Neural progenitor cell (in vitro differentiated cells): ENCODE data around the gene PARD3B. TPM values are rescaled to one million over a fixed set of nuclear protein-coding genes. Genes with fewer than 3 reads are reported as not detected.

Experiments used
- DNase-seq: peaks from one replicate; pipeline ENCODE4 v3.0.0-alpha.2; 2016; ENCODE audit warnings: low spot score
- H2AFZ ChIP-seq: fragments of 200-600 bp; sonication (generic); replicated peaks from 2 replicates; pipeline ENCODE4 v1.6.1; 2016; ENCODE audit warnings: antibody characterized with exemption
- H3F3A ChIP-seq: fragments of 200-600 bp; sonication (generic); 2 replicates; pipeline ENCODE4 v1.6.1; 2016; ENCODE audit warnings: antibody characterized with exemption, low read depth
- H3K27ac ChIP-seq: fragments of 200-600 bp; sonication (generic); 2 replicates; pipeline ENCODE4 v1.5.1; 2016; ENCODE audit warnings: mild to moderate bottlenecking
- H3K27me3 ChIP-seq: fragments of 200-600 bp; sonication (generic); 2 replicates; pipeline ENCODE4 v1.6.1; 2016; ENCODE audit warnings: mild to moderate bottlenecking, moderate library complexity
- H3K36me3 ChIP-seq: fragments of 200-600 bp; sonication (generic); 2 replicates; pipeline ENCODE4 v1.5.1; 2016
- H3K4me1 ChIP-seq: fragments of 200-600 bp; sonication (generic); 2 replicates; pipeline ENCODE4 v1.6.1; 2016; ENCODE audit warnings: mixed run types
- H3K4me2 ChIP-seq: fragments of 200-600 bp; sonication (generic); 2 replicates; pipeline ENCODE4 v1.6.1; 2016
- H3K4me3 ChIP-seq: fragments of 200-600 bp; sonication (generic); 2 replicates; pipeline ENCODE4 v1.5.1; 2016
- H3K79me2 ChIP-seq: fragments of 200-600 bp; sonication (generic); 2 replicates; pipeline ENCODE4 v1.6.1; 2016; ENCODE audit warnings: low read depth
- H3K9ac ChIP-seq: fragments of 200-600 bp; sonication (generic); 2 replicates; pipeline ENCODE4 v1.6.1; 2016
- H3K9me3 ChIP-seq: fragments of 200-600 bp; sonication (generic); 2 replicates; pipeline ENCODE4 v1.5.1; 2016; ENCODE audit warnings: low read depth
- H4K20me1 ChIP-seq: fragments of 200-600 bp; sonication (generic); 2 replicates; pipeline ENCODE4 v1.6.1; 2016; ENCODE audit warnings: low read depth
- H3K27ac Mint-ChIP-seq: 3 replicates; pipeline ENCODE4 v1.8.0; 2021; ENCODE audit warnings: mixed read lengths
- H3K27me3 Mint-ChIP-seq: 2 replicates; pipeline ENCODE4 v1.8.0; 2022; ENCODE audit warnings: low read depth, mild to moderate bottlenecking, inconsistent platforms, moderate library complexity, mixed read lengths; ENCODE audit not compliant: insufficient read depth
- H3K36me3 Mint-ChIP-seq: 3 replicates; pipeline ENCODE4 v1.8.0; 2021; ENCODE audit warnings: mixed read lengths
- H3K4me1 Mint-ChIP-seq: 3 replicates; pipeline ENCODE4 v1.8.0; 2021; ENCODE audit warnings: mixed read lengths
- H3K4me3 Mint-ChIP-seq: 3 replicates; pipeline ENCODE4 v1.8.0; 2021; ENCODE audit warnings: mild to moderate bottlenecking, moderate library complexity, mixed read lengths
- H3K9me3 Mint-ChIP-seq: 3 replicates; pipeline ENCODE4 v1.8.0; 2020; ENCODE audit warnings: mixed read lengths
- CTCF ChIP-seq: fragments of 200-600 bp; sonication (generic); IDR thresholded peaks from 2 replicates; pipeline ENCODE4 v1.5.1; 2017; ENCODE audit warnings: antibody characterized with exemption, mild to moderate bottlenecking
- EZH2 ChIP-seq: fragments of 200-600 bp; sonication (generic); IDR thresholded peaks from 2 replicates; pipeline ENCODE4 v1.6.1; 2017; ENCODE audit warnings: antibody characterized with exemption, mild to moderate bottlenecking, moderate library complexity
- EZH2phosphoT487 ChIP-seq: fragments of 200-600 bp; sonication (generic); IDR thresholded peaks from 2 replicates; pipeline ENCODE4 v1.6.1; 2017; ENCODE audit warnings: antibody characterized with exemption
- total RNA-seq: library from RNA; depleted of rRNA; stranded (reverse); fragments of >200 nt; gene quantifications from 2 replicates; pipeline ENCODE4 v1.2.3, GENCODE V29; 2015; ENCODE audit warnings: low replicate concordance

Gene PARD3B
- total RNA-seq, 1 donor from 2014 or later, result 8.4 TPM

- Histone ChIP-seq H4K20me1 (no peaks in the 10 kb centered on the region), H3K36me3 (no peaks in the 10 kb centered on the region), H3K4me1 (peaks cover 5% of the 10 kb centered on the region), H3K4me2 (no peak overlapping the region), H3K27me3 (no peaks in the 10 kb centered on the region), H3K9me3 (no peaks in the 10 kb centered on the region), H3K79me2 (no peaks in the 10 kb centered on the region), H3K9ac (no peak overlapping the region), H3F3A (no peaks in the 10 kb centered on the region), H3K27ac (no peak overlapping the region), H3K4me3 (no peak overlapping the region), H2AFZ (no peak overlapping the region)
- TF ChIP-seq EZH2phosphoT487 (no peak), CTCF (no peak), EZH2 (no peak)
- no peaks in the 10 kb centered on the region for H3K9me3 Mint-ChIP-seq
- DNase-seq, result no peak
- H3K27me3 Mint-ChIP-seq, result peaks cover 2% of the 10 kb centered on the region
- no peak overlapping the region for H3K4me3 Mint-ChIP-seq
- no peak overlapping the region for H3K27ac Mint-ChIP-seq
- H3K4me1 Mint-ChIP-seq, result peaks cover 2% of the 10 kb centered on the region
- H3K36me3 Mint-ChIP-seq, result no peaks in the 10 kb centered on the region
Measured at GRCh38 chr2:204790076-204790475, 244.8 kb downstream of the PARD3B start.

- Mint-ChIP-seq H3K9me3 (no peaks in the 10 kb centered on the region), H3K36me3 (no peaks in the 10 kb centered on the region), H3K27me3 (peaks cover 2% of the 10 kb centered on the region), H3K4me1 (peaks cover under 1% of the 10 kb centered on the region), H3K27ac (no peak overlapping the region), H3K4me3 (no peak overlapping the region)
- Histone ChIP-seq H4K20me1 (no peaks in the 10 kb centered on the region), H3K36me3 (no peaks in the 10 kb centered on the region), H2AFZ (no peak overlapping the region), H3K79me2 (no peaks in the 10 kb centered on the region), H3K27ac (no peak overlapping the region), H3K9ac (no peak overlapping the region), H3K9me3 (no peaks in the 10 kb centered on the region), H3K4me2 (no peak overlapping the region), H3K27me3 (no peaks in the 10 kb centered on the region), H3K4me3 (no peak overlapping the region), H3K4me1 (peaks cover 5% of the 10 kb centered on the region), H3F3A (no peaks in the 10 kb centered on the region)
- TF ChIP-seq EZH2phosphoT487 (no peak), CTCF (no peak), EZH2 (no peak)
- no peak for DNase-seq
Measured at GRCh38 chr2:204791230-204791629, 246.0 kb downstream of the PARD3B start.

- H2AFZ ChIP-seq, result no peak overlapping the region
- TF ChIP-seq EZH2, result no peak
- TF ChIP-seq CTCF, result no peak
- TF ChIP-seq EZH2phosphoT487, result no peak
- no peaks in the 10 kb centered on the region for H3K27me3 ChIP-seq
- no peaks in the 10 kb centered on the region for H4K20me1 ChIP-seq
- Mint-ChIP-seq H3K9me3 (peaks cover 3% of the 10 kb centered on the region), H3K27ac (no peak overlapping the region), H3K27me3 (peaks cover 2% of the 10 kb centered on the region), H3K4me1 (no peaks in the 10 kb centered on the region), H3K4me3 (no peak overlapping the region), H3K36me3 (no peaks in the 10 kb centered on the region)
- no peak overlapping the region for H3K4me3 ChIP-seq
- H3K9me3 ChIP-seq, result no peaks in the 10 kb centered on the region
- DNase-seq, result no peak
- H3K79me2 ChIP-seq, result no peaks in the 10 kb centered on the region
- H3K36me3 ChIP-seq, result no peaks in the 10 kb centered on the region
- H3K4me2 ChIP-seq, result no peak overlapping the region
- no peaks in the 10 kb centered on the region for H3F3A ChIP-seq
- no peaks in the 10 kb centered on the region for H3K4me1 ChIP-seq
- H3K9ac ChIP-seq, result no peak overlapping the region
- no peak overlapping the region for H3K27ac ChIP-seq
Measured at GRCh38 chr2:204794624-204795023, 249.3 kb downstream of the PARD3B start.
